Fibroblast of mammary gland (primary cell): Measurements from ENCODE around the gene MUC4.

Experiments used
- DNase-seq: peaks from one replicate; pipeline ENCODE4 v3.0.0-alpha.2; 2010; ENCODE audit warnings: low read depth
- H3K4me3 ChIP-seq: 2 replicates; pipeline ENCODE4 v1.5.1; 2011; ENCODE audit warnings: low read depth, mild to moderate bottlenecking, low read length, moderate library complexity; ENCODE audit not compliant: control insufficient read depth
- TF ChIP-seq, protein P1 (sequence below): conservative IDR thresholded peaks from 2 replicates; pipeline ENCODE4 v1.5.1; 2011; ENCODE audit warnings: low read depth, low read length, inconsistent platforms; ENCODE audit not compliant: control insufficient read depth, insufficient read depth

Gene MUC4

DNA sequence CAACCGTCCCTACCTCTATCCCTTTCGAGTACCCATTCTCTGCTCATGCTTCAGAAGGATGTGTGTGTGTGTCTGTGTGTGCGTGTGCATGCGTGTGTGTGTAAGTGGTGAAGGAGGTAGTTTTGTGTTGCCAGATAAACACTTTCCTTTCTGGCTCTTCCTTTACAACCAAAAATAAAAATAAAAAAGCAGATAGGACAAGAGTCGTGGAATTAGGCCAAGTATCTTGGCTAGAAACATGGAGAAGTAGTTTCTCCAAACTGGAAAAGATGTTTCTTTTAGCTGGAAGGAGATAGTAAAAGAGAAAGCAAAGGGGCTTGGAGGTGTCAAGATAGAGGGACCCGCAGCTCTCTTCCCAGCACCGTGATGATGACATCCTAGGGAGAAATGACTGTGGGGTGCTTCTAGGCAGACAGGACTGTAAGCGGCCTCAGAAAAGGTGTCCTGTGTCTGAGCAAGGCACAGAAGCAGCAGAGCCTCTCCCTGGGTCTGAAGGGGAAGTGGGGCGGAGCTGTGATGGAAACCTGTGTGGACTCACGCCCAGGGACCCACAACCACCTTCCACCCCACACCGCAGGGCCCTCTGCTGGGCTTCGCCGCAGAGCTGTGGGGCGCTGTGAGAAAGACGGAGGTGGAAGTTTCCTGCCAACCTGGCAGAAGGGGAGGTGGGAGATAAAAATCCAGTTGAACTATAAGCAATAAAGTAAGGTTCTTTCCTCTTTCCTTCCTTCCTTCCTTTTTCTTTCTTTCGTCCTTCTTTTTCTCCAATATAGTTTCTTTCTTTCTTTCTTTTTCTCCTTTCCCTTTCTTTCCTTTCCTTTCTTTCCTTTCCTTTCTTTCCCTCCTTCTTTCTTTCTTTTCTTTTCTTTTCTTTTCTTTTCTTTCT, 55.7 kb downstream of the MUC4 start:
- DNase-seq, result no peak
- TF ChIP-seq, protein P1, sequence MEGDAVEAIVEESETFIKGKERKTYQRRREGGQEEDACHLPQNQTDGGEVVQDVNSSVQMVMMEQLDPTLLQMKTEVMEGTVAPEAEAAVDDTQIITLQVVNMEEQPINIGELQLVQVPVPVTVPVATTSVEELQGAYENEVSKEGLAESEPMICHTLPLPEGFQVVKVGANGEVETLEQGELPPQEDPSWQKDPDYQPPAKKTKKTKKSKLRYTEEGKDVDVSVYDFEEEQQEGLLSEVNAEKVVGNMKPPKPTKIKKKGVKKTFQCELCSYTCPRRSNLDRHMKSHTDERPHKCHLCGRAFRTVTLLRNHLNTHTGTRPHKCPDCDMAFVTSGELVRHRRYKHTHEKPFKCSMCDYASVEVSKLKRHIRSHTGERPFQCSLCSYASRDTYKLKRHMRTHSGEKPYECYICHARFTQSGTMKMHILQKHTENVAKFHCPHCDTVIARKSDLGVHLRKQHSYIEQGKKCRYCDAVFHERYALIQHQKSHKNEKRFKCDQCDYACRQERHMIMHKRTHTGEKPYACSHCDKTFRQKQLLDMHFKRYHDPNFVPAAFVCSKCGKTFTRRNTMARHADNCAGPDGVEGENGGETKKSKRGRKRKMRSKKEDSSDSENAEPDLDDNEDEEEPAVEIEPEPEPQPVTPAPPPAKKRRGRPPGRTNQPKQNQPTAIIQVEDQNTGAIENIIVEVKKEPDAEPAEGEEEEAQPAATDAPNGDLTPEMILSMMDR, result no peak
- H3K4me3 ChIP-seq, result no peak overlapping the region

DNA sequence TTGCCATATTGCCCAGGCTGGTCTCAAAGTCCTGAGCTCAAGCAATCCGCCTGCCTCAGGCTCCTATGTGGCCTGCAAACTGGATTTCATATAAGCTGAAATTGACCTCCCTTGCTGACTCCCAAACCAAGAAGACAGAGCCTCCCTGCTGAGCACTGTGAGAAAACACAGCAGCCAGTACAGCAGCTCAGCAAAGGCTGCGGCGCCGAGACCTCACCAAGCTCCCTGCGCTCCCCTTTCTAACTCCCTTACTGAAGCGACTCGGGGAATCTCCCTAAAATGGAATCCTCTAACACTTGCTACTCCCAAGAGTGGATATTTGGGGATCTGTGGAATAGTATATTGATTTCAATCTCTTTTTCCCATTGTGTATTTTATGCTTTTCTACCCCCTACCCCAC, 56.3 kb downstream of the MUC4 start:
- no peak for DNase-seq
- TF ChIP-seq, protein P1, result no peak
- no peak overlapping the region for H3K4me3 ChIP-seq

DNA sequence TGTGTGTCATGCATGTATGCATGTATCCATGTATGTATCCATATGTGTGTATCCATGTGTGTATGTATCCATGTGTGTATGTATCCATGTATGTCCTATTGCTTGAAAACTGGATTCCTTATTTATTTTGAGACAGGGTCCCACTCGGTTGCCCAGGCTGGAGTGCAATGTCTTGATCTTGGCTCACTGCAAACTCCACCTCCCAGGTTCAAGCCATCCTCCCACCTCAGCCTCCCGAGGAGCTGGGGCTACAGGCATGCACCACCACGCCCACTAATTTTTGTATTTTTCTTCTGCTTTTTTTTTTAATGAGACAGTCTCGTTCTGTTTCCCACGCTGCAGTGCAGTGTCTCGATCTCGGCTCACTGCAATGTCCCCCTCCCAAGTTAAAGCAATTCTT, 56.8 kb downstream of the MUC4 start:
- TF ChIP-seq, protein P1, result no peak
- DNase-seq, result no peak
- H3K4me3 ChIP-seq, result no peak overlapping the region

DNA sequence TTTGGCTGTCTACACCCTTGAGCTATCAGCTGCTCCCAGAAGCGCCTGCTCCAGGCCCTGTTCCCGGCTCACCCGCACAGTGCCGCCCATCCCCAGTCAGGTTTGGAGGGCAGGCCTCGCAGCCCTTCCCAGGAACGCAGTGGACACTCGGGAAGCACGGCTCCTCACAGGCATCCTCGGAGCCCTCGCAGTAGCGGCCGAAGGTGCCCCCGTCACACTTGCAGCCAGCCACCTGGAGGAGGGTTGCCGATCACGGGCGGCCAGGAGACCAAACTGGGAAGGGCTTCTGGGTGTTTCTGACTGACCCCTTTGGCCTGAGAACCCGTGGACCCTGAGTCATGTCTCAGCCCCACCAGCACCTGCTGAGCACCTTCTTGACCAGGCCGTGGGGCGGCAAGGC, 57.6 kb downstream of the MUC4 start:
- no peak overlapping the region for H3K4me3 ChIP-seq
- no peak for DNase-seq
- TF ChIP-seq, protein P1, result no peak

DNA sequence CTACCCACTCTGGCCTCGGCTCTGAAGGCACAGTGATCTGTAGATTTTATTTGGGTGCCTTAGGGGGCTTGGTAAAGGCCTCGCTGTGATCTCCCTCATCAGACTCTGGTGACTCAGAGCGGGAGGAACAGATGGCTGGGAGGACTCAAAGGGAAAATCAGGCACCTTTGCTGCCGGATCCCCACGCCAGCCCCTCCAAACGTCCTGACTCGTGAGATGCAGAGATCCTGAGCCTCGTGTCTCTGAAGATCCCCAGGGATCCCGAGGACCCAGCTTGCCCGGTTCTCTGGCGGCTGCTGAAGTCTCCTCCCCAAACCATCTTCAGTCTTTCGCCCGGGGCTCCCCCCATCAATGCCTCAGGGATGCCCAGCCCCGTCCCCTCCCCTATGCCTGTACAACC, 58.1 kb downstream of the MUC4 start:
- H3K4me3 ChIP-seq, result no peak overlapping the region
- DNase-seq, result no peak
- TF ChIP-seq, protein P1, result no peak

DNA sequence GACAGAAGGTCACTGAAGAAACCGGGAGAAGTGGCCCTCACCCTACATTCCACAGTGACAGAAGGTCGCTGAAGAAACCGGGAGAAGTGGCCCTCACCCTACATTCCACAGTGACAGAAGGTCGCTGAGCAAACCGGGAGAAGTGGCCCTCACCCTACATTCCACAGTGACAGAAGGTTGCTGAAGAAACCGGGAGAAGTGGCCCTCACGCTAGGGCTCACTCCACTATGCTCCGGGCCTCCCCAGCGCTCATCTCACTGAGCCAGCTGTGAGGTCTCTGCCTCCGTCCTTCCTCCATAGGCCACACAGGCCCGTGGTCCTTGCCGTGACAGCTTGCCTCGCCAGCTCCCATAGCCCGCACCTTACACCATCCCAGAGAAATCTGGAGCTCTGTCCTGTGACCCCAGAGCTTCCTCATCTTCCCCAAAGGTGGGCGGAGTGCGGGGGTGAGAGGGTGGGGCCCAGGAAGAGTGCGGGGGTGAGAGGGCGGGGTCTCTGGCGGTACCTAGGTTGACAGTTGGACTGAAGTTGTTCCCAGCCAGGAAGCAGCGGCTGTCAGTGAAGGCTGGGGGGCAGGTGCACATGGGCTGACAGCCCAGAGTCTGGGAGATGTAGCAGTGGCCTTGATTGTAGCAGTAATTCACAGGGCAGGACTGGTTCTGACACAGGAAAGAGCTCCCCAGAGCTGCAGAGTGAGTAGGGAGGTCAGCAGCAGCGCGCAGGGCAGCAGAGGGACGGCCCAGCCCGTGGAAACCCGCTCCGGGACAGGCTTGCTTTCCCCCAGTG, 59.0 kb downstream of the MUC4 start:
- no peak overlapping the region for H3K4me3 ChIP-seq
- TF ChIP-seq, protein P1, result no peak
- DNase-seq, result no peak
